Suprapubic skin (tissue), 4 donors: ENCODE measurements around the gene POLR2C. TPM values are rescaled to one million over a fixed set of nuclear protein-coding genes. Genes with fewer than 3 reads are reported as not detected.

Experiments used
- DNase-seq, 2 donors: peaks; one replicate each; pipeline ENCODE4 v3.0.0-alpha.2; 2019; ENCODE audit warnings: low spot score in 2 of 2
- H3K27ac ChIP-seq: fragments of 200-600 bp; sonication (generic); one replicate; pipeline ENCODE4 v1.5.1; 2019
- H3K27me3 ChIP-seq: fragments of 200-600 bp; sonication (generic); one replicate; pipeline ENCODE4 v1.5.1; 2019
- H3K36me3 ChIP-seq: fragments of 200-600 bp; sonication (generic); one replicate; pipeline ENCODE4 v1.5.1; 2019
- H3K4me1 ChIP-seq: fragments of 200-600 bp; sonication (generic); one replicate; pipeline ENCODE4 v1.5.1; 2019
- H3K4me3 ChIP-seq: fragments of 200-600 bp; sonication (generic); one replicate; pipeline ENCODE4 v1.5.1; 2019; ENCODE audit warnings: mild to moderate bottlenecking
- H3K9me3 ChIP-seq: fragments of 200-600 bp; sonication (generic); one replicate; pipeline ENCODE4 v1.5.1; 2019
- CTCF ChIP-seq, 2 donors: fragments of 200-600 bp in 1 of 2; fragments of 450-650 bp in 1 of 2; sonication (generic) in 1 of 2; IDR thresholded peaks; one replicate each; pipeline ENCODE4 v1.5.1; 2016 to 2019; ENCODE audit warnings: antibody characterized with exemption in 2 of 2, mild to moderate bottlenecking in 1 of 2, moderate library complexity in 1 of 2
- EP300 ChIP-seq: sonication (generic); formaldehyde crosslinking; IDR thresholded peaks from one replicate; pipeline ENCODE4 v1.6.1; 2017; ENCODE audit warnings: antibody characterized with exemption
- POLR2A ChIP-seq, 2 donors: fragments of 450-650 bp; IDR thresholded peaks; one replicate each; pipeline ENCODE4 v1.6.1; 2017; ENCODE audit warnings: antibody characterized with exemption in 2 of 2, mild to moderate bottlenecking in 2 of 2, moderate library complexity in 2 of 2
- POLR2AphosphoS5 ChIP-seq, 3 donors: sonication (generic); formaldehyde crosslinking; IDR thresholded peaks; one replicate each; pipeline ENCODE4 v1.6.1; 2017; ENCODE audit warnings: antibody characterized with exemption in 3 of 3
- WGBS: methylation state at CpG from one replicate; pipeline ENCODE4 v1.1.5; 2018; 5-methylcytosine and 5-hydroxymethylcytosine counted together
- total RNA-seq, 4 donors: library from RNA; depleted of rRNA; stranded (reverse); fragments of >200 nt; gene quantifications; one replicate each; pipeline ENCODE4 v1.1.0, GENCODE V29; 2016

Gene POLR2C
- total RNA-seq, 4 donors from 2014 or later: 65.0 to 80.3 (median 72.0) TPM

DNA sequence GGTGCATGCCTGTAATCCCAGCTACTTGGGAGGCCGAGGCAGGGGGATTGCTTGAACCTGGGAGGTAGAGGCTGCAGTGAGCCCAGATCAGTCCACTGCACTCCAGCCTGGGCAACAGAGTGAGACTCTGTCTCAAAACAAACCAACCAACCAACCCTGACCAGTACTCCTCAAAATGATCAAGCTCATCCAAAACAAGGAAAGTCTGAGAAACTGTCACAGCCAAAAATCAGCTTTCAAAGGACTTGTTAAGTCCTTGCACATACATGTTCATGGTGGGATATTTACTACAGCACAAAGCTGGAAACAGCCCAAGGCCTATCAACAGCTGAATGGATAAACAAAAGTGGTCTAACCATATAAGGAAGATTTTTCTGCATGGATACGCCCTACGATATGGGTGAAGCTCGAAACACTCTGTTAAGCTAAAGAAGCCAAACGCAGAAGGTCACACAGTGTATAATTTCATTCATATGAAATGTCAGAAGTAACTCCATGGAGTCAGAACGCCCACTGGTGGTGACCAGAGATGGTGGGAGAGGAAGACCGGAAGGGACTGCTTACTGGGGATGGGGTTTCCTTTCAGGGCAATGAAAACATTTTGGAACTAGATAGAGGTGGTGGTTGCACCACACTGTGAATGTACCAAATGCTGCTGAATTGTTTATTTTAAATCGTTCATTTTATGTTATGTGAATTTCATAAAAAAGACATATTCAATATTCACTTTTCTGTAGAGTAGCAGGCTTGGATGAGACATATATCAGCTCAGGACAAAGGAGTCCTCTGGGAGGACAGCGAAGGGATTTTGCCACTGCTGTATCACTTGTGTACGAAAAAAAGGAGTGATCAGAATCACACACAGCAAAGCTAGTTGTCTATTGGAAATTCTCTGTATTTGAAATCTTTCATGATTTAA is 40.2 kb upstream of the POLR2C start:
- H3K4me1 ChIP-seq: peaks cover 26% of the 10 kb centered on the region
- TF ChIP-seq POLR2AphosphoS5 (IDR thresholded peaks at IDR 0.05) (no peak), EP300 (no peak), POLR2A (IDR thresholded peaks at IDR 0.05) (no peak), CTCF (IDR thresholded peaks at IDR 0.05) (peak; percentile 18 to 42)
- peaks cover 11% of the 10 kb centered on the region for H3K36me3 ChIP-seq
- WGBS: 33% methylated on average over 10 of the region's 10 CpGs
- no peaks in the 10 kb centered on the region for H3K9me3 ChIP-seq
- DNase-seq: no peak
- H3K27ac ChIP-seq: no peak overlapping the region
- H3K4me3 ChIP-seq: no peak overlapping the region
- H3K27me3 ChIP-seq: no peaks in the 10 kb centered on the region

DNA sequence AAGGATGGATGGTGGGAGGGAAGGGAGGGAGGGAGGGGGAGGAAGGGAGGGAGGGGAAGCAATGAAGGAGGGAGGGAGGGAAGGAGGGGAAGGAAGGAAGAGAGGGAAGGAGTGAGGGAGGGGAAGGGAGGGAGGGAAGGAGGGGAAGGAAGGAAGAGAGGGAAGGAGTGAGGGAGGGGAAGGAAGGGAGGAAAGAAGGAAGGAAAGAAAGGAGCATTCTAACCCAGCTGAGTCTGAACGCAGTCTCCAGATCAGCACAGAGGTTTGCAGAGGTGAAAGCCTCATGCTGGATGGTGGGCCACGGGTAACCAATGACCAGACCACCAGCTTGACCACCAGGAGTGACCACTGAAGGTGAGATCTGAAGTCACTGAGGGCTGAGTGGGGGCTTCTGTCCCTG is 39.3 kb upstream of the POLR2C start:
- Histone ChIP-seq H3K27me3 (no peaks in the 10 kb centered on the region), H3K27ac (no peak overlapping the region), H3K4me3 (no peak overlapping the region), H3K4me1 (peaks cover 18% of the 10 kb centered on the region), H3K36me3 (peaks cover 20% of the 10 kb centered on the region), H3K9me3 (no peaks in the 10 kb centered on the region)
- WGBS: 76% methylated on average over 2 of the region's 2 CpGs
- no peak for DNase-seq
- TF ChIP-seq POLR2A (IDR thresholded peaks at IDR 0.05) (no peak), EP300 (no peak), CTCF (IDR thresholded peaks at IDR 0.05) (no peak), POLR2AphosphoS5 (IDR thresholded peaks at IDR 0.05) (no peak)

GRCh38 chr16:57424583-57424982 is 37.9 kb upstream of the POLR2C start:
- Histone ChIP-seq H3K36me3 (peaks cover 33% of the 10 kb centered on the region), H3K27me3 (no peaks in the 10 kb centered on the region), H3K9me3 (no peaks in the 10 kb centered on the region), H3K4me1 (peaks cover 6% of the 10 kb centered on the region), H3K27ac (no peak overlapping the region), H3K4me3 (no peak overlapping the region)
- WGBS: 86% methylated on average over 3 of the region's 3 CpGs
- TF ChIP-seq POLR2AphosphoS5 (IDR thresholded peaks at IDR 0.05) (no peak), POLR2A (IDR thresholded peaks at IDR 0.05) (no peak), CTCF (IDR thresholded peaks at IDR 0.05) (no peak), EP300 (no peak)
- no peak for DNase-seq

- no peaks in the 10 kb centered on the region for H3K27me3 ChIP-seq
- peaks cover 51% of the 10 kb centered on the region for H3K36me3 ChIP-seq
- peaks cover 6% of the 10 kb centered on the region for H3K4me1 ChIP-seq
- no peak overlapping the region for H3K27ac ChIP-seq
- TF ChIP-seq EP300: no peak
- TF ChIP-seq CTCF (IDR thresholded peaks at IDR 0.05): no peak
- no peak for TF ChIP-seq POLR2A (IDR thresholded peaks at IDR 0.05)
- TF ChIP-seq POLR2AphosphoS5 (IDR thresholded peaks at IDR 0.05): no peak
- H3K4me3 ChIP-seq: no peak overlapping the region
- no peak for DNase-seq
- WGBS: 82% methylated on average over 6 of the region's 7 CpGs
- no peaks in the 10 kb centered on the region for H3K9me3 ChIP-seq
Observed at GRCh38 chr16:57426356-57426755, 36.1 kb upstream of the POLR2C start.

DNA sequence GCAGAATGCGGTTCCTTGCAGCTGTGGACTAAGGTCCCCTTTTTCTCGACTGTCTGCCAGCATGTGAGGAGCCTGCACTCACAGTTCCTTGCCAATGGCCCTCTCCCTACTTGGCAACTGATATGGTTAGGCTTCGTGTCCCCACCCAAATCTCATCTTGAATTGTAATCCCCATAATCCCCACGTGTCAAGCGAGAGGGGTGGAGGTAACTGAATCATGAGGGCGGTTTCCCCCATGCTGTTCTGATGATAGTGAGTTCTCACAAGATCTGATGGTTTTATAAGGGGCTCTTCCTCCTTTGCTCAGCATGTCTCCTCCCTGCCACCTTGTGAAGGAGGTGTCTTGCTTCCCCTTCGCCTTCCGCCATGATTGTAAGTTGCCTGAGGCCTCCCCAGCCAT is 35.2 kb upstream of the POLR2C start:
- DNase-seq: no peak
- H3K9me3 ChIP-seq: no peaks in the 10 kb centered on the region
- no peaks in the 10 kb centered on the region for H3K27me3 ChIP-seq
- H3K4me1 ChIP-seq: peaks cover under 1% of the 10 kb centered on the region
- TF ChIP-seq CTCF (IDR thresholded peaks at IDR 0.05) (no peak), EP300 (no peak), POLR2A (IDR thresholded peaks at IDR 0.05) (no peak), POLR2AphosphoS5 (IDR thresholded peaks at IDR 0.05) (no peak)
- H3K36me3 ChIP-seq: peaks cover 60% of the 10 kb centered on the region
- no peak overlapping the region for H3K27ac ChIP-seq
- H3K4me3 ChIP-seq: no peak overlapping the region
- WGBS: 76% methylated on average over 8 of the region's 8 CpGs
